Posterior vena cava (tissue), 2 donors: Measurements from ENCODE around the gene LRRC46. TPM values are rescaled to one million over a fixed set of nuclear protein-coding genes. Genes with fewer than 3 reads are reported as not detected.

ENCODE experiments used
- DNase-seq: peaks from one replicate; pipeline ENCODE4 v3.0.0-alpha.2; 2020; ENCODE audit warnings: low spot score
- intact Hi-C, 2 donors: fragments of 100-400 bp; cut with DNase I; formaldehyde crosslinking; loops; one replicate each; pipeline versions ENCODE4 v1.14.1 to v1.14.2; 2022 to 2023
- long read RNA-seq, 2 donors: library from polyadenylated mRNA; unstranded; transcript quantifications; one replicate each; pipeline ENCODE4 v2.0.0, GENCODE V29; 2020 to 2021
- total RNA-seq, 2 donors: library from RNA; stranded (reverse); fragmentation: NEBNext Ultra II Directional; extraction: Animal tissue kit (Norgen Biotek cat#: 25700); gene quantifications; one replicate each; pipeline ENCODE4 v1.2.1, GENCODE V29; 2021
- donor health status: DM: yes; HTN: yes; CAD: no.
- donor health status: DM: yes; HTN: yes; CAD: no.

Gene LRRC46, protein sequence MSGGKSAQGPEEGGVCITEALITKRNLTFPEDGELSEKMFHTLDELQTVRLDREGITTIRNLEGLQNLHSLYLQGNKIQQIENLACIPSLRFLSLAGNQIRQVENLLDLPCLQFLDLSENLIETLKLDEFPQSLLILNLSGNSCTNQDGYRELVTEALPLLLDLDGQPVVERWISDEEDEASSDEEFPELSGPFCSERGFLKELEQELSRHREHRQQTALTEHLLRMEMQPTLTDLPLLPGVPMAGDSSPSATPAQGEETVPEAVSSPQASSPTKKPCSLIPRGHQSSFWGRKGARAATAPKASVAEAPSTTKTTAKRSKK
- total RNA-seq = not detected
- long read RNA-seq, donor 1 = 0 reads
- long read RNA-seq, donor 2 = 0 reads

DNA sequence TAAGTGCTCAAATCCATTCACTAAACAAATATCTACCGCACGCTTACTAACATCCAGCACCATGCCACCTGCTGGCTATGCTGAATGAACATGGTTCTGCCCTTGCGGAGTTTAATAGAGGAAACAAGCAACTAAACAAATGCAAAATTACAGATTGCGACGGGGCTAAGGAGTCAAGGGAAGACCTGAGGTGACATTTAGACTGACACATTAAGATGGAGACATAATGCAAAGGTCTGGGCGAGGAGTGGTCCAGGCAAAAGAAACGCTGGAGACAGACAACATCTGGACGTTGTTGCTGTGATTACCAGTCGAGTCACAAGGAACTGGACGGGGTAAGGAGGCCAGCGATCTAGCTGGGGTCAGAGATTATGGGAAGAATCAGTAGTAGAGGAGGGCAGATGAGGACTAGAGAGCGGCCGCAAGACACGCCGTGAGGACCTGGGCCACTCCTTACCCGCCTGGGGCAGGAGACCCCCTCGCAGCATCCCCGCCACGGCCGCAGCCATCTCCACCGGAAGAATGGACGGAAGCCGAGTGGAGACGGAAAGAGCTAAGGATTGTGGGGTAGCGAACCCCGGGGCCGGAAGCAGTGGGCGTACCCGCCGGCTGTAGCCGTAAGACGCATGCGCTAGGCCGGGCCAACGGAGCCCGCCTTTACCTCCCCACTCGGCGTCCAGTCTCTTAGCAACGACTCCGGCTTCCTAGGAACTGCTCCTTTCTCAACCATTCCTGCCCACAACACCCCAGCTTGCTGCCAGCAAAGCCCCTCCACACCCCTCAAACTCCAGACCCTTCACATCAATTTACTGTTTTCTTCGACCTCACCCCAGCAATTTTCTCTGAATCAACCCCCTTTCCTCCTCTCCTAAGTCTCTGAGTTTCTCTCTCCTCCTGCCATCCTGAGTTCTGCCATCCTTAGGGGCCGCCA lies at the start of gene LRRC46, which contains the start of gene MRPL10:
Gene LRRC46, plus strand, starts transcription at position 668 of the 931 bp plus-strand sequence. CDS start 320 bp downstream, outside the sequence.
Gene MRPL10, minus strand, starts transcription at position 539 of the 931 bp plus-strand sequence. Its CDS starts 30 bp downstream, at position 509.
- intact Hi-C loops = no loop called here
- DNase-seq = peak; percentile 98

DNA sequence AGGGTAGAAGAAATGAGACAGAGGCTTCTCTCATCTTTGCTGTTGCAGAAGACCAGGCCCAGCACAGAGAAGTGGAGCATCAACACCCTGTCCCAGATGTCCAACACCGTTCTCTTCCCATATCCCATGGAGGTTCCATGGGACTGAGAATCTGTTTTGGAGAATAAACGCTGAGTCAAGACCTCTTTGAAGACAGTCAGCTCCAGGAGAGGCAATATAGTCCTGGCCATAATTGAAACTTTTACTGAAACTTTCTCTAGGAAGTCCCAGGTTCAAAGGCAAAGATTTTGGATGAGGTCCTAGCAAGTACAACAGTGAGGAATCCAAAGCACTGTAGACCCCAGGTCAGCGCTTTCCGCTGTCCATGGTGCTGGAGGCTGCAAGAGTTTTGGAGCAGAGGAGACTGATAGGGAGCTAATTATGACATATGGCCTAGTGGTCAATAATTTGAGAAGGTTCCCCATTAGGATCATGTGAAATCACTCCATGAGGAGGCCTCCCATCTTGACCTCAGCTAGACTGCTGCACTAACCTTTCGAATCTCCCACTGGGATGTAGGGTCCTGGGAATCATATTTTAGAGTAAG lies 45.8 kb upstream of the LRRC46 start:
- intact Hi-C loops = no loop called here
- DNase-seq = no peak

DNA sequence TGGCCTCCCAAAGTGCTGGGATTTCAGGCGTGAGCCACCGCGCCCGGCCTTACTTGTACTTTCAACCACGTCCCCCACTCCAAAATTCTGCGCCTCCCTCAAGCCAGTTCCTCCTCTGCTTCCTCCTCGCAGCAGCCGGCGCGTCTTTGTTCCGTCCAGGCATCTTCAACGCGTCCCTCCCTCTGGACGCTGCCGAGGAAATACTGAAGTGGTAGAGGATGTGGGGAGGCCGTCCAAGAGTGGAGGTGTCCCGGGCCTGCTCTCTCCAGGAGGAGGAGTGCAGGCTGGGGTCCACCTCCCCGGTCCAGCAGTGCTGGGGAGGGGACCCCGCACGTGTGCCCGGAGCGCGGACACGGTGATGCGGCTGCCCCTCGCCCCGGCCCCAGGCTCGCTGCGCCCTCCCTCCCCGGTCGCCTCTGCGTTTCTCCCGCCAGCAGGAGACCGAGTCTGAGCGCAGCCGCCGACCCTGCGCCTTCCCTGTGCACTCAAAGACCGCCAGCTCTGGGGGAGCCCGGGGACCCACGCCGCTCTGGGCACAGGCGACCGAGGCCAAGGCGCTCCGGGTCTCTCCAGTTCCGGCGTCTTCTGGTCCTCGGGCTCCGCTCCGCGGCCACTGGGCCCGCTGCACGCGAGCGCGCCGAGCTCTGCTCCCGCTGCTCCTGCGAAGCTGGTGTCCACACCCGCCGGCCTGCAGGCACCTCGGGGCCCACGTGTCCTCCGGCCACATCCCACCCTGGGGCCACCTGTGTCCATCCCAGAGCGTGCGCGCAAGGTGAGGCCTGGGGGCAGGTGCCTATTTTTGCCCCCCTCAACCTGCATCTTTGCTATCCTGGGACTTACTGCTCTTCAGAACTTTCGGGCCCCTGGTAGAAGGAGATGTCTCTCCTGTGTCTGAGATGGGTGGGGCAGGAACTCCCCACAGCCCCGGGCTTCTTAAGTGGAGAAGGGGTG lies 41.6 kb upstream of the LRRC46 start:
- intact Hi-C loops = no loop called here
- DNase-seq = no peak

DNA sequence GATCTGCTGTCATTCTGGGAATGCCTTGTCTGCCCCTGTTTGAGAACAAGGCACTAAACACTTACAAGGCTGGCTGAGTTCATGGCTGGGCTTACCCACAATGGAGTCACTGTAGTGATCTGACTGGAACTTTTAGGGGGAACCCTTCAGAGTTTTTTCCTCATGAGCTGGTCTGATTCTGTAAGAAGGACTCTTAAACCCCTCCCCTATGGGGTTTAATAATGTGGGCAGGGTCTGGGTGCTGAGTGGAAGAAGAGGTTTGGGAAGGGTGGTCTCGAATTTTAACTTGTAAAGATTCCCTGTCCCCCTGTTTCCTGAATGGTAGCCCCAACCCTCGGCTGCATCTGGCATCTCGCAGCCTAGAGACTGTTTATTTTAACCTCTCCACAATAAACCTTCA lies 40.4 kb upstream of the LRRC46 start:
- DNase-seq = no peak
- intact Hi-C loops = no loop called here

DNA sequence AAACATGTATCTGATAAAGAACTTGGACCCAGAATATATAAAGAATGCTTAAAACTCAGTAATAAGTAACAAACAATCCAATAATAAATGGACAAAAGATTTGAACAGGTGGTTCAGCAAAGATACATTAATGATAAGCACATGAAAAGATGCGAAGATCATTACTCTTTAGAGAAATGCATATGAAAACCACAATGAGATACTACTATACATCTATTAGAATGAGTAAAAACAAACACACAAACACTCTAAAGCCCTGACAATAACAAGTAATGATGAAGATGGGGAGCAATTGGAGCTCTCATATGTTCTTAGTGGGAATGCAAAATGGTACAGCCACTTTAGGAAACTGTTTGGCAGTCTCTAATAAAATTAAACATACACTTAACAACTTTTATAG lies 39.0 kb upstream of the LRRC46 start:
- intact Hi-C loops = no loop called here

DNA sequence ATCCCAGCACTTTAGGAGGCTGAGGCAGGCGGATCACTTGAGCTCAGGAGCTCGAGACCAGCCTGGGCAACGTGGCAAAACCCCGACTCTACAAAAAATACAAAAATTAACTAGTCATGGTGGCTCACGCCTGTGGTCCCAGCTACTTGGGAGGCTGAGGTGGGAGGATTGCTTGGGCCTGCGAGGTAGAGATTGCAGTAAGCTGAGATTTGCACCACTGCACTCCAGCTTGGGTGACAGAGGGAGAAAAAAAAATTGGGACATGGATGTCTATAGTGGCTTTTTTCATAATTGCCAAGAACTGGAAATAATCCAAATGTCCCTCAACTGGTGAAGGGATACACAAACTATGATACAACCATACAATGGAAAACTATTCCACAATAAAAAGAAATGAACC lies 38.5 kb upstream of the LRRC46 start:
- intact Hi-C loops = no loop called here
- no peak for DNase-seq

More for the DNA sequence above, 39.0 kb upstream of the LRRC46 start:
- no peak for DNase-seq

DNA sequence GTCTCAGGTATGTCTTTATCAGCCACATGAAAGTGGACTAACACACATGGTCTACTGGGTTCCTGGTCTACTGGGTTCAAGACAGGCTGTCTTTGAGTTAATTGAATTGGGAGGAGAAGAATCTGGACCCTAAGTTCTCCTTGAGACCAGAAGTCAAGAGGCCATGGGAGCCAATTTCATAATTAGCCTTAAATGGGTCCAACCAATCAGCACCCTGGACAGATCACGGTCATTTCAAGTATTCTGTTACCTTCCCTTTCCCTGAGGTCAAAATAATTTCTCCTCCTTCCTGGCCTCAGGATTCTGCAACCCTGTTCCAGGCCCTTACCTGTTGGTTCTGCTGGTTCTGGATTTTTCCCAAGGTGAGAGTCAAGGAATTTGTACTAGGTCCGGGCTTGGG lies 33.7 kb upstream of the LRRC46 start:
- intact Hi-C loops = no loop called here

DNA sequence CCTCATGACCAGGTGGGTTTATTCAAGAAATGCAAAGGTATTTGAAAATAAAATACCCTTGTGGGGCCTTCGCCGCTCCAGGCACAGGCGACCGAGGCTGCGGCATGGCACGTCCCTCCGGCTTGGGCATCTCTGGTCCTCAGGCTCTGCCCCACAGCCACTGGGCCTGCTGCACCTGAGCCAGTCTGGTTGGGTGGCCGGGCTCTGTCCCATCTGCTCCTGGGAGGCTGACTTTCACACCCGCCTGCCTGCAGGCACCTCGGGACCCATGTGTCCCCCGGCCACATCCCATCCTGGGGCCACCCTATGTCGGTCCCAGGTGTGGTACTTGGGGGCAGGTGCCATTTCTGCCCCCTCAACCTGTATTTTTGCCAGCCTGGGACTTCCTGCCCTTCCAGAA lies 30.8 kb upstream of the LRRC46 start:
- intact Hi-C loops = no loop called here
- peak; percentile 69 for DNase-seq

More for the DNA sequence above, 33.7 kb upstream of the LRRC46 start:
- DNase-seq = no peak

DNA sequence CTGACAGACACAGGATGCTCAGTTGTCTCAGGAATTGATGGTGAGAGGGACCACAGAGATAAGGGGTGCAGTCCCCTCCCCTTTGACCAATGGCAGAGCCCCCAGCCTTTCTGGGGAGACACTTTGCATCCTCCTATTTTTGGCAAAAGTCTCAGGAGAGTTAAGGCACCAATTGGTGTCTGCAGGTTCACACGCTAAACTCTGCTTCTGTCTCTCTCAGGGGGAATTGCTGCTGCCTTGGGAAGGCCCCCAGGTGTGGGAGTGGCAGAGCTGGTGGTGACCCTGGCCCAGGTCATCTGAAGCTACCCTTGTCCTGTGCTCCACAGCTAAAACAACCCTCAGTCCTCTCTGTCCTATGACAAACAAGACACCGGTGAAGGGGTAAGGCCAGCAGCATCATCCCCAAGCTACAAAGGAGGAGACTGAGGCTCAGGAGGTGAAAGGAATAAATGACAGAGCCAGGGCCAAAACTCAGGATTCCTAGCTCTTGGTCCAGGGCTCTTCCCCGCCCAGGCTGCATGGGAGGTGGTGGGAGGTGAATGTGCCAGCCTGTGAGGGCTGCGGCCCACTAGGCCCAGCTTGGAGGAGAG lies 30.2 kb upstream of the LRRC46 start:
- no peak for DNase-seq
- intact Hi-C loops = no loop called here

DNA sequence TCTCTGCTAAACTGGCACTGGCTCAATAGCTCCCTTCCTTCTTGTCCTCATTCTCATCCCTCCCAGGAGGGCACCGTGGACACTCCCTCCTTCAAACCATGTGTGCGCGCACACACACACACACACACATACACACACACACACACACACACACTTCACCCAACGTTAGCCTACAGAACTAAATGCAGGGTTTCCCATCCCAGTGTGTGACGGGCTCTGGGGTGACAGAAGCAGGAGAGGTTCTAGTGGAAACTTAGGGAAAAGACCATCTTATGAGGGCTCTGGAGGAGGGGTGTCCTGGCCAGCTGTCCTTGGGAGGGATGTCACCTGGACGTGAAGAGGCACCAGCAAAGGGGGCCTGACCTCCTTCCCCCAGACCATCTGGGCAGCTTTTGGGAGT lies 29.6 kb upstream of the LRRC46 start:
- no peak for DNase-seq
- intact Hi-C loops = no loop called here

DNA sequence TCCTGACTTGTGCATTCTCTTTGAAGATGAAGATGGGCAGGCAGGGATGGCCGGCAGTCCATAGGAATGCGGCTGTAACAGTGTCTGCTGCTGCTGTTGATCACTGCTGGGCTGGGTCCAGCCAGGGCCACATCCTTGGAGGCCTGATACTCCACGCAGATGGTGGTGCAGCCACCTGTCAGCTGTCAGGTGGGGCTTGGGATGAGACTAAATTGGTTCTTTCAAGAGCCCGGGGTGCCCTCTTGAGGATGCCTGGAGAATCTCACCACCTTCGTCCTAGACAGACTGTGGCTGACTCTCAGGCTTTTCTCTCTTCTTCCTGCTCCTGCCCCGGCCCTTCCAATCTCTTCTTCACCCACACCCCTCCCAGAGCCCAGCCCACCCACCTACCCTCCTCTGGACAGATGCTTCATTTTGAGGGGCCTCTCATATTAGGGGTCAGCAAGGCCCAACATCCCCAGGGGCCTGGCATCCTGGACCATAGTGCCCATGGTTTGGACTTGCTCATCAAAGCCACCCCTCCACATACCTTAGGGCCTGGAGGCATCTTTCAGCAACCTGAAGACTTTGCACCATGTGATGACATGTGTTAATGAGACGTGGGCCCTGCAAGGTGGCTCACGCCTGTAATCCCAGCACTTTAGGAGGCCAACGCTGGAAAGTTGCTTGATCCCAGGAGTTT lies 29.0 kb upstream of the LRRC46 start:
- intact Hi-C loops = no loop called here
- DNase-seq = peak; percentile 78

DNA sequence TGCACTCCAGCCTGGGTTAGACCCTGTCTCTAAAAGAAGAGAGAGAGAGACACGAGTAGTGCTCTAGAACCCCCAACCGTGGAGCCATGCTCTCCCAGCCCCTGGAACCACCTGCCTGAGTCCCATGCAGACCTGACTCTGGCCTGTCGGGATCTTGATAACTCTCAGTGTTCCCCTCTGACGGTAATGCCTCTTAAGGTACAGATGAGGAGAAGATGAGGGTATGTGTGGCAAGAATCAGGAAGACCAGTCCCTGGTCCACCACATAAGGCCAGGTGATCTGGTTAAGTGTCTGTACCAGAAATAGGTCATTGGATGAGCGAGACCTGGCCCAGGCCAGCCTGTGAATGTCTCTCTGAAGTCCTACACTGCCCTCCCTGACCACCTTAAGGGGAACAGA lies 28.3 kb upstream of the LRRC46 start:
- peak; percentile 14 for DNase-seq
- intact Hi-C loops = no loop called here

DNA sequence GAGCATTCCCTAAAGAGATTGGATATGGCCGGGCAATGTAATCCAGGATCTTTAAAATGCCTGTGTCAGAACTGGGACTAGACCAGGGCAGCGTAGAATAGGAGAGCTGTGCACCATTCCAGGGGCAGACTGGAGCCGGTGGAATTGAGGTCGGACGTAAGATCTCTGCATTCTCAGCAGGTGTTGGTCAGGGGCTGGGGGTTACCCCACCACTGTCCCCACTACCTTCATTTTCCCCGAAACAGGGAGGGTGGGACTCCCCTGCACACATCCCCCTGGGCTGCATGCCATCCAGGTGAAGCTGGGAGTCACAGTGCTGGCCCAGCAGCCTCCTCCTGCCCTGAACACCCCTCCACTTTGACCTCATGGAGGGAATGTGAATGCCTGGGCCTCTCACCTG lies 27.7 kb upstream of the LRRC46 start:
- DNase-seq = peak; percentile 31
- intact Hi-C loops = no loop called here

DNA sequence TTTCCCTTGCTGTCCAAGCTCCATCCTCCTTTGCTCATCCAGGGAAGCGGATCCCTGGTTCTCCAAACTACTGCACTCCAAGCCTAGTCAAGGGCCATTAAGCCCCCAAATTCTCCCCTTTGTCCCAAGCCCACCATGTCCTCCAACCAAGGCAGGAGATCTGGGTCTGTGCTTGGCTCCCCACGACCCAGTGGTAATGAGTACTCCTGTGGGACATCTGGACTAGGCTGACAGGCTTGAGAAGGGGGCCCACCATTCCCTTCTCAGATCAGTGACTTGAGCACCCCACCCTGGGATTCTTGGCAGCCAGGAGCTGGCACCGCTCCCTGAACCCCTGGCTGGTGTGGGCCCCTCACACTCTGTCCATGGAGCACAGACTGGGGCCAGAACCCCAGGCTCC lies 27.0 kb upstream of the LRRC46 start:
- intact Hi-C loops = no loop called here
- peak; percentile 51 for DNase-seq

DNA sequence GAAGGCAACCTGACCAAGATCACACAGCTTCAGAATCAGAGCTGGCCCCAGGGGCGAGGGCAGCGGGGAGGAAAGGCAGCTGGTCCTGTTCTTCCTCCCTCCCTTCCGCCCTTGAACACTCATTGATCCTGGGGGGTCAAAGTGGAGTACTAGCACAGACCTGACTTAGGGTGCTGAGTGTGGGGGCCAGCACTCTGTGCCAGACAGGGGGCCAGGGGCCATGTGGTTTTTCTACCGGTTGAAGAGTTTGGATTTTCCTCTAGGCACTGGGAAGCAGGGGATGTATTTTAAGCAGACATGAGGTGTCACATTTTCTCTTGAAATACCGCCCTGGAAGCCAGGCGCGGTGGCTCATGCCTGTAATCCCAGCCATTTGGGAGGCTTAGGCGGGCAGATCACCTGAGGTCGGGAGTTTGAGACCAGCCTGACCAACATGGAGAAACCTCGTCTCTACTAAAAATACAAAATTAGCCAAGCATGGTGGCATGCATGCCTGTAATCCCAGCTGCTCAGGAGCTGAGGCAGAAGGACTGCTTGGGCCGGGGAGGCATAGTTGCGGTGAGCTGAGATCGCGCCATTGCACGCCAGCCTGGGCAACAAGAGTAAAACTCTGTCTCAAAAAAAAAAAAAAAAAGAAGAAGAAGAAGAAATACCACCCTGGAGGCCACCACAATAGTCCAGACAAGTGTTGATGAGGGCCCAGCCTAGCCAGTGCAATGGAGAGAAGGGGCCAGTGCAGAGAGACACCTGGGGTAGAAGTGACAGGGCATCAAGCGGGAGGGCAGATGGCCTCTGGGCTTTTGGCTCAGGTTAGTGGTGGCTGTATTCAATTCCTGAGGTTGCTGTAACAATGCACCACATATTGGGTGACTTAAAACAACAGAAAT lies 25.2 kb upstream of the LRRC46 start:
- intact Hi-C loops = no loop called here
- DNase-seq = peak; percentile 58

DNA sequence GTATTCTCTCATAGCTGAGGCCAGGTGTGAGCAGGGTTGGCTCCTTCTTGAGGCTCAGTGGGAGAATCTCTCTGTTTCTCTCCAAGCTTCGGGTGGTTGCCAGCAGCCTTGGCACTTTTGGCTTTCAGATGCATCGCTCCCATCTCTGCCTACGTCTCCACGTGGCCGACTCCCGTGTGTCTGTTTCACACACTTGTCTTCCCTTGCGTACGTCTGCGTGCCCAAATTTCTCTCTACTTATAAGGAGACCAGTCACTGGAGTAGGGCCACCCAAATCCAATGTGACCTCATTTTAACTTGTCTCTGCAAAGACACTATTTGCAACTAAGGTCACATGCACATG lies 24.6 kb upstream of the LRRC46 start:
- intact Hi-C loops = no loop called here
- peak; percentile 25 for DNase-seq

DNA sequence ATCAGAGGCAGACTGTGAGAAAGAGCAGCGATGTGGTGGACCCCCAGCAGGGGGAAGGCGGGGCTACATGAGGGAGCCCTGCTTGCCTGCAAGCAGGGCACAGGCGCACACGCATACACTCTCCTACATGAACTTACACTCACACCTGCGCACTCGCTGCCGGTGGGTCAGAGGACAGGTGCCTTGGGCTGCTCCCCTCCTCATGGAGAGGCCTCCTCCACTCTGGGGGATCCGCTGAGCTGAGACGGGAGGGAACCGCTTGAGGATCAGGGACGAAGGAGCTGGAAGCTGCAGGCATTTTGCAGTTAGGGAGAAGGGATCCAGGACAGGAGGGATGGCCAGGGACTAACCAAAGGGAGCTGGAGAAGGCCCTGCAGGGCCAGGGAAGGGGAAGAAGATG lies 24.0 kb upstream of the LRRC46 start:
- peak; percentile 30 for DNase-seq
- intact Hi-C loops = no loop called here
